ENCODE measurements around the gene TEX54. TPM values are rescaled to one million over a fixed set of nuclear protein-coding genes. Genes with fewer than 3 reads are reported as not detected.
A peak's percentile ranks its signal among the peaks of the same experiment; 100 is the strongest.
"Not testable (repeated sequence)": the region's sequence is repeated elsewhere in the genome, so short reads cannot be mapped to it uniquely, and the experiment has no call there.

TEX54 gene
- total RNA-seq, 2 donors from 2014 or later: not detected

DNA sequence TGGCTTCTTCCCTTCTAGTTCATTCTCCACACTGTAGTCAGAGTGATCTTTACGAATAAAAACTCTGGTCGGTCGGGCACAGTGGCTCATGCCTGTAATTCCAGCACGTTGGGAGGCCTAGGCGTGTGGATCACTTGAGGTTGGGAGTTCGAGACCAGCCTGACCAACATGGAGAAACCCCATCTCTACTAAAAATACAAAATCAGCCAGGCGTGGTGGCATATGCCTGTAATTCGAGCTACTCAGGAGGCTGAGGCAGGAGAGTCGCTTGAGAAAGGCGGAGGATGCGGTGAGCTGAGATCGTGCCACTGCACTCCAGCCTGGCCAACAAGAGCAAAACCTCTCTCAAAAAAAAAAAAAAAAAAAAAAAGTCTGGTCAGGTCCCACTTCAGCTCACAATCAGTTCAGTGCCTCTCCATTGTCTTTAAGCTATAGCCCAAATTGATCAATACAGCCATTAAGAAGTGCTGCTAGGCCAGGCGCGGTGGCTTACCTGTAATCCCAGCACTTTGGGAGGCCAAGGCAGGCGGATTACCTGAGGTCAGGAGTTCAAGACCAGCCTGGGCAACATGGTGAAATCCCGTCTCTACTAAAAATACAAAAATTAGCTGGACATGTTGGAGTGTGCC lies 29.0 kb upstream of the TEX54 start:
- not testable (repeated sequence) for H3K36me3 Mint-ChIP-seq (ENCODE audit: low read depth); H3K4me3 Mint-ChIP-seq; H3K9me3 ChIP-seq (ENCODE audit: control insufficient read depth, low read length, poor library complexity, severe bottlenecking); DNase-seq; ATAC-seq; H3K27me3 Mint-ChIP-seq
- Mint-ChIP-seq H3K4me1 (peaks cover 12% of the 10 kb centered on the region), H3K27ac (peak overlapping the region; percentile 37)

GRCh38 chr11:62860835-62861563 lies 28.4 kb upstream of the TEX54 start:
- DNase-seq (no peak), ATAC-seq (no peak)
- H3K9me3 ChIP-seq (ENCODE audit: control insufficient read depth, low read length, poor library complexity, severe bottlenecking): no peaks in the 10 kb centered on the region
- H3K27me3 Mint-ChIP-seq: no peaks in the 10 kb centered on the region
- no peak overlapping the region for H3K4me3 Mint-ChIP-seq
- H3K4me1 Mint-ChIP-seq: peaks cover 17% of the 10 kb centered on the region
- H3K36me3 Mint-ChIP-seq (ENCODE audit: low read depth): no peaks in the 10 kb centered on the region
- H3K27ac Mint-ChIP-seq: peak overlapping the region; percentile 37

DNA sequence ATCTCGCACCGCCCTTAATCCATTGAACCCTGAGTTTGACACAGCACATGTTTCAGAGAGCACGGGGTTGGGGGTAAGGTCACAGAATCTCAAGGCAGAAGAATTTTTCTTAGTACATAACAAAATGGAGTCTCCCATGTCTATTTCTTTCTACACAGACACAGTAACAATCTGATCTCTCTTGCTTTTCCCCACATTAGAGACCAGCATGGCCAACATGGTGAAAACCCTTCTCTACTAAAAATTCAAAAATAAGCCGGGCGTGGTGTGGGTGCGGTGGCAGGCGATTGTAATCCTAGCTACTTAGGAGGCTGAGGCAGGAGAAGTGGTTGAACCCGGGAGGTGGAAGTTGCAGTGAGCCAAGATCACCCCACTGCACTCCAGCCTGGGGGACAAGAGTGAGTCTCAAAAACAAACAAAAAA lies 26.7 kb upstream of the TEX54 start:
- not testable (repeated sequence) for DNase-seq; H3K27me3 Mint-ChIP-seq; H3K4me3 Mint-ChIP-seq; ATAC-seq; H3K9me3 ChIP-seq (ENCODE audit: control insufficient read depth, low read length, poor library complexity, severe bottlenecking); H3K36me3 Mint-ChIP-seq (ENCODE audit: low read depth)
- Mint-ChIP-seq H3K27ac (peak overlapping the region; percentile 34), H3K4me1 (peaks cover 33% of the 10 kb centered on the region)

- H3K4me1 Mint-ChIP-seq: peaks cover 43% of the 10 kb centered on the region
- H3K36me3 Mint-ChIP-seq (ENCODE audit: low read depth): peaks cover 5% of the 10 kb centered on the region
- no peaks in the 10 kb centered on the region for H3K9me3 ChIP-seq (ENCODE audit: control insufficient read depth, low read length, poor library complexity, severe bottlenecking)
- DNase-seq (no peak), ATAC-seq (no peak)
- H3K27me3 Mint-ChIP-seq: no peaks in the 10 kb centered on the region
- H3K27ac Mint-ChIP-seq: peak overlapping the region; percentile 14
- peak overlapping the region; percentile 25 for H3K4me3 Mint-ChIP-seq
These were observed 25.6 kb upstream of the TEX54 start for GRCh38 chr11:62858201-62858600.

DNA sequence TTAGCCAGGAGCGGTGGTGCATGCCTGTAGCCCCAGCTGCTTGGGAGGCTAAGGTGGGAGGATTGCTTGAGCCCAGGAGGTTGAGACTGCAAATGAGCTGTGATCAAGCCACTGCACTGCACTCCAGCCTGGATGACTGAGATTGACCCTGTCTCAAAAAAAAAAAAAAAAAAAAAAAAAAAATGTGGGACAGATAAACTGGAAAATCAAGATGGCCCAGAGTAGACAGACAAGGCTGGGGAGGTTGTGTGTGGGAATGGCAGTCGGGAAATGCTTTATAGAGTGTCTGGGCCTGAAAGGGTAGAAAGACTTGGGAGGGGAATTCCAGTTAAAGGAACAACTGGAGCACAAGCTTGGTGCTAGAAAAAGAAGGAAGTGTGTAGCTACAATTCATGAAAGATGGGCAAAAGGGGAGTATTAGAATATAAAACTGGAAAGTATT lies 24.9 kb upstream of the TEX54 start:
- Mint-ChIP-seq H3K27me3 (no peaks in the 10 kb centered on the region), H3K27ac (peak overlapping the region; percentile 14), H3K4me3 (peak overlapping the region; percentile 53), H3K36me3 (ENCODE audit: low read depth) (peaks cover 5% of the 10 kb centered on the region), H3K4me1 (peaks cover 47% of the 10 kb centered on the region)
- H3K9me3 ChIP-seq (ENCODE audit: control insufficient read depth, low read length, poor library complexity, severe bottlenecking): no peaks in the 10 kb centered on the region
- ATAC-seq: no peak
- DNase-seq: no peak

GRCh38 chr11:62856333-62856895 lies 23.8 kb upstream of the TEX54 start:
- Mint-ChIP-seq H3K27me3 (no peaks in the 10 kb centered on the region), H3K36me3 (ENCODE audit: low read depth) (peaks cover 8% of the 10 kb centered on the region), H3K27ac (peak overlapping the region; percentile 98), H3K4me3 (peak overlapping the region; percentile 95), H3K4me1 (peaks cover 52% of the 10 kb centered on the region)
- no peaks in the 10 kb centered on the region for H3K9me3 ChIP-seq (ENCODE audit: control insufficient read depth, low read length, poor library complexity, severe bottlenecking)
- DNase-seq: no peak
- peak; percentile 15 for ATAC-seq

- DNase-seq (peak; percentile 94 to 98 (median 97)), ATAC-seq (peak; percentile 90)
- H3K36me3 Mint-ChIP-seq (ENCODE audit: low read depth): peaks cover 8% of the 10 kb centered on the region
- H3K4me3 Mint-ChIP-seq: peak overlapping the region; percentile 95
- H3K27ac Mint-ChIP-seq: peak overlapping the region; percentile 98
- H3K27me3 Mint-ChIP-seq: no peaks in the 10 kb centered on the region
- H3K9me3 ChIP-seq (ENCODE audit: control insufficient read depth, low read length, poor library complexity, severe bottlenecking): no peaks in the 10 kb centered on the region
- H3K4me1 Mint-ChIP-seq: peaks cover 57% of the 10 kb centered on the region
These were observed 23.1 kb upstream of the TEX54 start for GRCh38 chr11:62855571-62856332.

DNA sequence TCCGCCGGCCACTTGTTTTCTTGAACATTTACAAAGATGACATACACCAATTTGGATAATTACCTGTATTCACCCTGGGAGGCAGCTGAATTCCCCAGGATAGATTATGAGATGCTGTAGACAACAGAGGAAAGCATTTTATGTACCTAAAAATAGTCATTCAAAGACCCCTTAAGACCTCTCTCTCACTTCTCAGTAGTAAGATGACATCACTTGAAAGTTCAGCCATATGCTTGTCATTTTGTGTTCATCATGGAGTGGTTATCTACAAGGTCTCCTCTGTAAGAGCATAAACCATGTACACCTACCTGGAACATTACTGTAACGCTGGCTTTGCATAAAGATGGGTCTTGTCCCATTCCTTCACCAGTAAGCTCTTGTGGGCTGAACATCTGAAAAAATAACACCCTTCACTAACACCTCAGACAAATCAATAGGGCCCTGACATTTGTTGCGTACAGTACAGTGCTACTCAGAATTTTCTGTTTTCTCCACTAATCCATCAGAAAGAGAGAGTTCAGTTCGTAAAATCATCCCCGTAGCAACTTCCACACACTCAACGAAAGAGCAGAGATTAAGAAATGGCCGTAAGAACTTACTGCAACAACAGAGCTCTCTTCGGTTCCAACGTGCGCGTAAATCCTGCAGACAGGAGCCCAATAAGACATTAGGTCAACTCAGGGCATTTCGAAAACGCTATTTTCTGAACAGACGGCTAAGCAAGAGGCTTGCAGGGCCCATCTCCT lies 22.4 kb upstream of the TEX54 start:
- peak overlapping the region; percentile 95 for H3K4me3 Mint-ChIP-seq

DNA sequence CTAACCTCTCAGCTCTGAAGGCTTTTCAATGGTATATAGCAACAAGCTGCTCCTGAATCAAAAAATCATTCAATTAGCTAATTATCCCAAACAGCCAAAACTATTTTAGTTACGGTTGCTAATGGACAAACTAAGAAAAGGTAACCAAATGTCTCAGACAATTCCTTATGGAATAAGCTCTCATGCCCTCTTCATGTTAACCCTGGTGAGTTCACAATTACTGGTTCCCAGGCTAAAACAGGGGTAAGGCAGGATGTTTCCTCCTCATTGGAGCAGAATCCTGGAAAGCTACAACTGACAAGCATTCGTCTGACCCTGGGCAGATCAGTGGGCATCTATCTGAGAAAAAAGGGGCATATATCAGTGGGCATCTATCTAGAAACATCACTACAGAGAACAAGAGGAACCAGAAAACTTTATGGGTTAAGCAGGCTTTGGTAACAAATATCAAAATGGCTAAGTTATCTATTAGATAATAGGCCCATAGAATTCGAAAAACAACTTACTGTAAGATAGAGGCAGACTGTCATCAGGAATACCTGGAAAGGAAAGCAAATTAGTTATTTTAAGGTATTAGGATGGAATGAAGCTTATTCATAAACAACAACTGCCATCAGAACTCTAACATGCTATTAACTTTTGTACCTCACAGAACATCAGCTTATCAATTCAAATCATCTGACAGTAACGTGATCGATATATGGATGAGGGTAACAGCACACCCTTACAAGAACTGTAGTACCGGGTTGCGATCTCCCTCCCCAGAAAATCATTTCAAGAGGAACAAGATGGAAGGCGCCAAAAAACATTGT lies 21.6 kb upstream of the TEX54 start:
- no peak for ATAC-seq
- DNase-seq: no peak
- no peaks in the 10 kb centered on the region for H3K27me3 Mint-ChIP-seq
- H3K27ac Mint-ChIP-seq: peak overlapping the region; percentile 98
- H3K36me3 Mint-ChIP-seq (ENCODE audit: low read depth): peaks cover 8% of the 10 kb centered on the region
- H3K9me3 ChIP-seq (ENCODE audit: control insufficient read depth, low read length, poor library complexity, severe bottlenecking): no peaks in the 10 kb centered on the region
- peak overlapping the region; percentile 95 for H3K4me3 Mint-ChIP-seq
- H3K4me1 Mint-ChIP-seq: peaks cover 57% of the 10 kb centered on the region

More for the DNA sequence above, 22.4 kb upstream of the TEX54 start:
- Mint-ChIP-seq H3K27ac (peak overlapping the region; percentile 98), H3K4me1 (peaks cover 57% of the 10 kb centered on the region), H3K27me3 (no peaks in the 10 kb centered on the region), H3K36me3 (ENCODE audit: low read depth) (peaks cover 8% of the 10 kb centered on the region)
- ATAC-seq (no peak), DNase-seq (no peak)
- H3K9me3 ChIP-seq (ENCODE audit: control insufficient read depth, low read length, poor library complexity, severe bottlenecking): no peaks in the 10 kb centered on the region

DNA sequence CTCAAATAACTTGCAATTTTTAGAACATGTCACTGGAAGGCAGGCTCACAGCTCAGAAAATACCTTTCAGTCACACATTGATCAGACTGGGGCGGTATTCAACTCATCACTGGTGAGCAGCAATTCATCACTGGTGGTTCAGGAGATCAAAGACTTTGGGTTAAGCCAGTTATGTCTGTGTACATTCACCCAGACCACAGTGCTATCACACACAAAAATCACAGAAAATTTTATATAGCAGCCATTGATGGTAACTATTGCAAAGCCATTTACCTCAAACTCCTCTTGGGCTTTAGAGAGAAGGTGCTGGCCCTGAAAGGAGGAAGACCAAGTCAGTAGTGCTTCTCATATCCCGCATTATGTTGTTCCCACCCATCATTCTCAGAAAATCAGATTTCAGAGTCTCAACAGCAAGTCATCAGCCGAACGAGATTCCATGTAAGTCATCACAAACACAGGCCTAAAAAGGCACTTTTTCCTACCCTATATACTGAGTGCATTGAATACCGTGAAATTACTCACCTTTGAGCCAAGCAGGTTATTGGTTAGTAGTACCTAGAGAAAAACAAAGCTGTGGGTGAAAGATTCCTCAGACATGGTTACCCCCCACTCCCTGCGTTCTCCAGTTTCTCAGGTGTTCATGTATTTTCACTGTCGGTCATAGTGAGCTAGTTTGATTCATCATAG lies 20.8 kb upstream of the TEX54 start:
- Mint-ChIP-seq H3K4me3 (peak overlapping the region; percentile 95), H3K36me3 (ENCODE audit: low read depth) (peaks cover 8% of the 10 kb centered on the region), H3K27me3 (no peaks in the 10 kb centered on the region), H3K27ac (peak overlapping the region; percentile 98), H3K4me1 (peaks cover 59% of the 10 kb centered on the region)
- H3K9me3 ChIP-seq (ENCODE audit: control insufficient read depth, low read length, poor library complexity, severe bottlenecking): no peaks in the 10 kb centered on the region
- no peak for DNase-seq
- ATAC-seq: peak; percentile 33

GRCh38 chr11:62852523-62853188 lies 20.0 kb upstream of the TEX54 start:
- no peaks in the 10 kb centered on the region for H3K9me3 ChIP-seq (ENCODE audit: control insufficient read depth, low read length, poor library complexity, severe bottlenecking)
- ATAC-seq: no peak
- peak overlapping the region; percentile 95 for H3K4me3 Mint-ChIP-seq
- no peak for DNase-seq
- H3K27ac Mint-ChIP-seq: peak overlapping the region; percentile 98
- H3K27me3 Mint-ChIP-seq: no peaks in the 10 kb centered on the region
- H3K4me1 Mint-ChIP-seq: peaks cover 53% of the 10 kb centered on the region
- H3K36me3 Mint-ChIP-seq (ENCODE audit: low read depth): peaks cover 8% of the 10 kb centered on the region
